Stomach (tissue), 19 donors: ENCODE measurements around the gene PDK2. TPM values are rescaled to one million over a fixed set of nuclear protein-coding genes. Genes with fewer than 3 reads are reported as not detected.

Experiments
- DNase-seq, 2 donors: peaks; one replicate each; pipeline versions ENCODE4 v3.0.0 to v3.0.0-alpha.2; 2013 to 2019
- H3K27ac ChIP-seq, 5 donors: fragments of 200-600 bp in 4 of 5; sonication (generic) in 4 of 5; one replicate each; pipeline ENCODE4 v1.5.1; 2013 to 2019; ENCODE audit warnings: mild to moderate bottlenecking in 1 of 5, moderate library complexity in 1 of 5
- H3K27me3 ChIP-seq, 3 donors: fragments of 200-600 bp; sonication (generic); one replicate each; pipeline ENCODE4 v1.5.1; 2017 to 2019; ENCODE audit warnings: mixed run types in 1 of 3
- H3K36me3 ChIP-seq, 4 donors: fragments of 200-600 bp; sonication (generic); 1 replicate in 3 of 4; 2 replicates in 1 of 4; pipeline ENCODE4 v1.5.1; 2016 to 2019
- H3K4me1 ChIP-seq, 4 donors: fragments of 200-600 bp; sonication (generic); one replicate each; pipeline ENCODE4 v1.5.1; 2016 to 2019
- H3K4me3 ChIP-seq, 4 donors: fragments of 200-600 bp; sonication (generic) in 3 of 4; one replicate each; pipeline ENCODE4 v1.5.1; 2016 to 2019; ENCODE audit warnings: mild to moderate bottlenecking in 1 of 4
- H3K9me3 ChIP-seq, 4 donors: fragments of 200-600 bp; sonication (generic); one replicate each; pipeline ENCODE4 v1.5.1; 2016 to 2019
- EP300 ChIP-seq: sonication (generic); formaldehyde crosslinking; IDR thresholded peaks from one replicate; pipeline ENCODE4 v1.6.1; 2017; ENCODE audit warnings: antibody characterized with exemption
- POLR2A ChIP-seq, 4 donors: fragments of 450-650 bp; IDR thresholded peaks; one replicate each; pipeline ENCODE4 v1.6.1; 2016; ENCODE audit warnings: antibody characterized with exemption in 4 of 4, control low read depth in 2 of 4, mild to moderate bottlenecking in 1 of 4, moderate library complexity in 1 of 4
- POLR2AphosphoS5 ChIP-seq, 3 donors: sonication (generic); formaldehyde crosslinking; IDR thresholded peaks; one replicate each; pipeline ENCODE4 v1.6.1; 2016; ENCODE audit warnings: antibody characterized with exemption in 3 of 3
- WGBS, 5 donors: extraction: QIAGEN DNeasy Blood & Tissue Kit in 3 of 5; methylation state at CpG; one replicate each; pipeline versions ENCODE4 v1.1.5 to v1.1.7; 2013 to 2018; 5-methylcytosine and 5-hydroxymethylcytosine counted together
- intact Hi-C: fragments of 100-400 bp; cut with DNase I; formaldehyde crosslinking; loops from one replicate; pipeline ENCODE4 v1.15.1; 2023; ENCODE audit warnings: low total_unique reads
- long read RNA-seq, 10 donors: transcript quantifications; one replicate each; lab custom pipeline, GENCODE V29; 2026
- polyA plus RNA-seq, 3 donors: library from polyadenylated mRNA; stranded (reverse); fragments of 200-250 nt; gene quantifications; one replicate each; pipeline ENCODE4 v1.2.3, GENCODE V29; 2013
- total RNA-seq, 5 donors: library from RNA; depleted of rRNA; stranded (reverse); fragments of >200 nt; gene quantifications; one replicate each; pipeline versions ENCODE4 v1.1.0 to v1.2.3, GENCODE V29; 2014 to 2016
- TF ChIP-seq, protein P1 (sequence below), 7 experiments: fragments of 450-650 bp in 4 of 7; fragments of 200-600 bp in 3 of 7; sonication (generic) in 3 of 7; IDR thresholded peaks; one replicate each; pipeline ENCODE4 v1.5.1; 2016 to 2019; ENCODE audit warnings: antibody characterized with exemption in 7 of 7, control low read depth in 2 of 7, mild to moderate bottlenecking in 1 of 7
- donor health status: healthy with polysubstance abuse.
- donor health status: Bipolar disorder and iron deficiency.
- donor health status: healthy.

The PDK2 gene
- total RNA-seq: 100 to 1,000 TPM in 1 of 5 donors, 10 to 100 TPM in 2, 1 to 10 TPM in 2; 4.6 to 255 (median 31.2) TPM
- polyA plus RNA-seq: 10 to 100 TPM; 13.5 to 20.6 (median 20.1) TPM
- long read RNA-seq, donor 1, partial matches to known transcripts: 0 of 2 reads
- long read RNA-seq, donor 1, other reads (novel, unspliced or antisense): 0 of 2 reads
- long read RNA-seq, donor 2, transcript PDK2-203 (11 exons, 3,440 nt): major isoform, 13 of 24 reads
- long read RNA-seq, donor 2, transcript PDK2-206 (4 exons, 865 nt): minor isoform, 5 of 24 reads
- long read RNA-seq, donor 2, partial matches to known transcripts: 6 of 24 reads
- long read RNA-seq, donor 2, other reads (novel, unspliced or antisense): 0 of 24 reads
- long read RNA-seq, donor 3, transcript PDK2-203 (11 exons, 3,440 nt): major isoform, 6 of 10 reads
- long read RNA-seq, donor 3, partial matches to known transcripts: 0 of 10 reads
- long read RNA-seq, donor 3, other reads (novel, unspliced or antisense): 0 of 10 reads
- long read RNA-seq, donor 4: 0 reads
- long read RNA-seq, donor 5, transcript PDK2-206 (4 exons, 865 nt): major isoform, 5 of 8,516 reads
- long read RNA-seq, donor 5, transcript PDK2-203 (11 exons, 3,440 nt): major isoform, 5 of 8,516 reads
- long read RNA-seq, donor 5, partial matches to known transcripts: 8,359 of 8,516 reads
- long read RNA-seq, donor 5, other reads (novel, unspliced or antisense): 144 of 8,516 reads
- long read RNA-seq, donor 6, transcript PDK2-203 (11 exons, 3,440 nt): major isoform, 24 of 37 reads
- long read RNA-seq, donor 6, transcript PDK2-206 (4 exons, 865 nt): minor isoform, 7 of 37 reads
- long read RNA-seq, donor 6, partial matches to known transcripts: 5 of 37 reads
- long read RNA-seq, donor 6, other reads (novel, unspliced or antisense): 0 of 37 reads
- long read RNA-seq, donor 7, transcript PDK2-206 (4 exons, 865 nt): minor isoform, 7 of 49 reads
- long read RNA-seq, donor 7, transcript PDK2-203 (11 exons, 3,440 nt): major isoform, 20 of 49 reads
- long read RNA-seq, donor 7, partial matches to known transcripts: 22 of 49 reads
- long read RNA-seq, donor 7, other reads (novel, unspliced or antisense): 0 of 49 reads
- long read RNA-seq, donor 8, transcript PDK2-203 (11 exons, 3,440 nt): major isoform, 11 of 16 reads
- long read RNA-seq, donor 8, partial matches to known transcripts: 0 of 16 reads
- long read RNA-seq, donor 8, other reads (novel, unspliced or antisense): 0 of 16 reads
- long read RNA-seq, donor 9, transcript PDK2-203 (11 exons, 3,440 nt): minor isoform, 5 of 19 reads
- long read RNA-seq, donor 9, transcript PDK2-206 (4 exons, 865 nt): major isoform, 8 of 19 reads
- long read RNA-seq, donor 9, partial matches to known transcripts: 5 of 19 reads
- long read RNA-seq, donor 9, other reads (novel, unspliced or antisense): 0 of 19 reads
- long read RNA-seq, donor 10, transcript PDK2-203 (11 exons, 3,440 nt): major isoform, 10 of 15 reads
- long read RNA-seq, donor 10, partial matches to known transcripts: 0 of 15 reads
- long read RNA-seq, donor 10, other reads (novel, unspliced or antisense): 0 of 15 reads

DNA sequence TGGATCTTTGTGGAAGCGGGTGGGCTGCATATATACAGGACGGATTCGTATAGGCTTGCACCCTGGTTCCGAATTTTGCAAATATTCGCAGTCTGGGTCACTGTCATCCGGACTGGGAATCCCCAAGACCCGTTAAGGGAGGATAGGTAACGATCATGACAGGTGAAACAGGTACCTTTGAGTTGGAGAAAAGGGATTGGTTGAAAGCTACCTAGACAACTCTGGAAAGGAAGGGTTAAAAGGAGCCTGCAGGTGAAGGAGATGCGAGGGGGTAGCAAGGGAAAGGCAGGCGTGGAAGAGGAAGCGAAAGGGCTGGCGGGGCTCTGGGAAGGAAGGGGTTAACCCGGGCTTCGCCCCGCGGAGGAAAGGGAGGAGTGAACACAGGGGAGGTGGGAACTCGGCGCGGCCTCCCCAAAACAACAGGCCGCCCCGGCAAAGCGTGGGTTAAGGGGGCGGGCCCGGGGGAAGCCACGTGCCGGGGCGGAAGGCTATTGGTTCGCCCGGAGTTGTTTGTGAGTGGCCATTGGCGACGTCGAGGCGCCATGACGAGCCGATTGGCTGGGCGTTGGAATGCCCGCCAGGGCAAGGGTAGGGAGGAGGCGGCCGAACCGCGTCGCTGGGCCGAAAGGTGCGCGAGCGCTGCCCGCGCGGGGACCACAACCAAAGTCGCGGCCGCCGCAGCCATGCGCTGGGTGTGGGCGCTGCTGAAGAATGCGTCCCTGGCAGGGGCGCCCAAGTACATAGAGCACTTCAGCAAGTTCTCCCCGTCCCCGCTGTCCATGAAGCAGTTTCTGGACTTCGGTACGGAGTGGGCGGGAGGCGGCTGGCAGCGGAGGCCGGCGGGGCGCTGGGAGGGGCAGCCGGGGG lies at the start of gene PDK2:
Gene PDK2 (plus strand): TSS at position 599 of the 867 bp plus-strand sequence. CDS start 85 bp downstream, at position 684.
- WGBS, 5 donors: 0 to 1% (median 0%) methylated on average over 45 to 68 of the region's 68 CpGs
- intact Hi-C loops: no loop called here

GRCh38 chr17:50046179-50046578 lies 49.0 kb upstream of the PDK2 start:
- 67 to 82% (median 70%) methylated on average over 2 of the region's 2 CpGs for WGBS, 5 donors
- no peak for DNase-seq
- H3K4me1 ChIP-seq: peaks cover 23 to 65% (median 30%) of the 10 kb centered on the region in 4 donors
- H3K27ac ChIP-seq: no peak overlapping the region
- intact Hi-C loops: no loop called here
- H3K9me3 ChIP-seq: no peaks in the 10 kb centered on the region
- H3K4me3 ChIP-seq: no peak overlapping the region
- H3K36me3 ChIP-seq: no peaks in the 10 kb centered on the region
- TF ChIP-seq, protein P1, sequence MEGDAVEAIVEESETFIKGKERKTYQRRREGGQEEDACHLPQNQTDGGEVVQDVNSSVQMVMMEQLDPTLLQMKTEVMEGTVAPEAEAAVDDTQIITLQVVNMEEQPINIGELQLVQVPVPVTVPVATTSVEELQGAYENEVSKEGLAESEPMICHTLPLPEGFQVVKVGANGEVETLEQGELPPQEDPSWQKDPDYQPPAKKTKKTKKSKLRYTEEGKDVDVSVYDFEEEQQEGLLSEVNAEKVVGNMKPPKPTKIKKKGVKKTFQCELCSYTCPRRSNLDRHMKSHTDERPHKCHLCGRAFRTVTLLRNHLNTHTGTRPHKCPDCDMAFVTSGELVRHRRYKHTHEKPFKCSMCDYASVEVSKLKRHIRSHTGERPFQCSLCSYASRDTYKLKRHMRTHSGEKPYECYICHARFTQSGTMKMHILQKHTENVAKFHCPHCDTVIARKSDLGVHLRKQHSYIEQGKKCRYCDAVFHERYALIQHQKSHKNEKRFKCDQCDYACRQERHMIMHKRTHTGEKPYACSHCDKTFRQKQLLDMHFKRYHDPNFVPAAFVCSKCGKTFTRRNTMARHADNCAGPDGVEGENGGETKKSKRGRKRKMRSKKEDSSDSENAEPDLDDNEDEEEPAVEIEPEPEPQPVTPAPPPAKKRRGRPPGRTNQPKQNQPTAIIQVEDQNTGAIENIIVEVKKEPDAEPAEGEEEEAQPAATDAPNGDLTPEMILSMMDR (IDR thresholded peaks at IDR 0.05): no peak
- no peak for TF ChIP-seq POLR2A (IDR thresholded peaks at IDR 0.05)
- TF ChIP-seq POLR2AphosphoS5 (IDR thresholded peaks at IDR 0.05): no peak
- TF ChIP-seq EP300: no peak
- H3K27me3 ChIP-seq: no peaks in the 10 kb centered on the region

More for the DNA sequence above, at the start of gene PDK2:
- Histone ChIP-seq H3K36me3 (peaks cover 17 to 45% (median 34%) of the 10 kb centered on the region in 4 donors), H3K4me3 (peak within 1 kb of the TSS; percentile 71 to 99 (median 86)), H3K9me3 (no peaks in the 10 kb centered on the region), H3K27ac (peak within 1 kb of the TSS; percentile 82 to 92 (median 88)), H3K27me3 (no peaks in the 10 kb centered on the region), H3K4me1 (peaks cover 13 to 54% (median 34%) of the 10 kb centered on the region in 4 donors)
- peak; percentile 98 to 99 for DNase-seq
- TF ChIP-seq, protein P1 (IDR thresholded peaks at IDR 0.05): no peak
- TF ChIP-seq POLR2AphosphoS5 (IDR thresholded peaks at IDR 0.05): peak; percentile 76 to 89 (median 86)

DNA sequence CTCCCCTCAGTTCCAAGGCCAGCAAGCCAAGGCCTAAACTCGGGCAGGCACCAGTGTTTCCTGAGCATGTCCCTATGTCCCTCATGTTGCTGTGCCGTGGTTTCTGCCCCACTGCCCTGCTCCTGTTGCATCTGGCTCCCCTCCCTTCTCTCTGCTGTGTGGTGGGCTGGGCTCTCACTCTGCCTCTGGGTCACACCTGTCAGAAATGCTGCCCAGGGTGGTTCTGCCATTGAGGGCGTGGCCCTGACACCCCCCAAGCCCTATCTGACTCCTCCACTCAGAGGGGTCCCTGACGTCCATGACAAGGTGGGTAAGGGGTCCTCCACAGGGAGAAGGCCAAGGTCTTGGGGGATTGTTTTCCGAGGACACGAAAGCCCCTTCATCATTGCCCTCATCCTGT lies 48.5 kb upstream of the PDK2 start:
- H3K9me3 ChIP-seq: no peaks in the 10 kb centered on the region
- H3K4me1 ChIP-seq: peaks cover 27 to 70% (median 34%) of the 10 kb centered on the region in 4 donors
- intact Hi-C loops: no loop called here
- peak overlapping the region in 1 of 5 donors; percentile 52 for H3K27ac ChIP-seq
- H3K4me3 ChIP-seq: no peak overlapping the region
- no peak for DNase-seq
- TF ChIP-seq POLR2AphosphoS5 (IDR thresholded peaks at IDR 0.05): no peak
- TF ChIP-seq, protein P1 (IDR thresholded peaks at IDR 0.05): no peak
- no peak for TF ChIP-seq POLR2A (IDR thresholded peaks at IDR 0.05)
- no peak for TF ChIP-seq EP300
- H3K27me3 ChIP-seq: no peaks in the 10 kb centered on the region
- 79 to 92% (median 90%) methylated on average over 6 of the region's 6 CpGs for WGBS, 5 donors
- no peaks in the 10 kb centered on the region for H3K36me3 ChIP-seq
